HepG2 (cell line): ENCODE results near the gene SELPLG. TPM values are rescaled to one million over a fixed set of nuclear protein-coding genes. Genes with fewer than 3 reads are reported as not detected.

ENCODE experiments used
- ATAC-seq: fragments of 200-7000 bp; cut with Tn5 transposase; 3 replicates; pipeline ENCODE4 v1.9.1; 2020; ENCODE audit warnings: mild to moderate bottlenecking, moderate library complexity
- BruUV-seq: library from RNA; stranded (reverse); fragments of 400-500 nt; replicated peaks from 2 replicates; lab custom pipeline; 2021; lab: Mats Ljungman, UMichigan
- CTCF ChIA-PET: fragments of 300-600 bp; formaldehyde crosslinking; extraction: SDS; loops from one replicate; lab custom pipeline; 2021; ENCODE audit warnings: low total read pairs, inconsistent platforms, low intra/inter-chr PET ratio; lab: Yijun Ruan, JAX
- POLR2A ChIA-PET: fragments of 350-600 bp; sonication (Branson Sonifier 250); formaldehyde crosslinking; loops from one replicate; lab custom pipeline; 2020; ENCODE audit warnings: antibody characterized with exemption, inconsistent platforms; lab: Yijun Ruan, JAX
- DNase-seq: peaks from one replicate; pipeline ENCODE4 v3.0.0-alpha.2; 2015; ENCODE audit warnings: low spot score
- FAIRE-seq: peaks from 3 replicates; lab custom pipeline; 2011; peaks lifted over from hg19 to GRCh38; lab: Jason Lieb, UNC
- H2AFZ ChIP-seq: one replicate; pipeline ENCODE4 v1.6.1; 2011; ENCODE audit warnings: low read length, inconsistent platforms
- H3K27ac ChIP-seq: fragments of 300-600 bp; 3 replicates; pipeline ENCODE4 v1.8.0; 2011; ENCODE audit warnings: mixed run types, mild to moderate bottlenecking, mixed read lengths, low read length, inconsistent platforms; ENCODE audit not compliant: insufficient read depth; ENCODE audit errors: extremely low read length
- H3K27me3 ChIP-seq, 2 experiments: fragments of 200-600 bp in 1 of 2; 2 replicates in 1 of 2; 3 replicates in 1 of 2; pipeline versions ENCODE4 v1.6.0 to v1.8.0; 2011; ENCODE audit warnings: low read length in 2 of 2, mild to moderate bottlenecking in 2 of 2, moderate library complexity in 2 of 2, inconsistent platforms in 1 of 2; ENCODE audit not compliant: insufficient read depth in 2 of 2, control insufficient read depth in 1 of 2
- H3K36me3 ChIP-seq, 2 experiments: fragments of 200-600 bp in 1 of 2; replicated peaks in 1 of 2; 2 replicates in 1 of 2; 3 replicates in 1 of 2; pipeline versions ENCODE4 v1.5.1 to v1.8.0; 2011; ENCODE audit warnings: low read length in 2 of 2, inconsistent platforms in 1 of 2; ENCODE audit not compliant: insufficient read depth in 2 of 2, control insufficient read depth in 1 of 2
- H3K4me1 ChIP-seq: 2 replicates; pipeline ENCODE4 v1.5.1; 2012; ENCODE audit warnings: low read length, inconsistent platforms; ENCODE audit not compliant: insufficient read depth
- H3K4me2 ChIP-seq: 2 replicates; pipeline ENCODE4 v1.6.0; 2011; ENCODE audit warnings: low read depth, low read length, inconsistent platforms
- H3K4me3 ChIP-seq, 3 experiments: fragments of 200-600 bp in 1 of 3; sonication (generic), shearing (Covaris generic) in 1 of 3; replicated peaks in 1 of 3; 2 replicates each; pipeline ENCODE4 v1.5.1; 2011 to 2016; ENCODE audit warnings: low read length in 3 of 3, inconsistent platforms in 2 of 3, low read depth in 2 of 3, mild to moderate bottlenecking in 2 of 3, control low read depth in 1 of 3, mixed read lengths in 1 of 3; ENCODE audit not compliant: insufficient read depth in 1 of 3
- H3K79me2 ChIP-seq: one replicate; pipeline ENCODE4 v1.6.1; 2011; ENCODE audit warnings: low read length, inconsistent platforms; ENCODE audit not compliant: insufficient read depth
- H3K9ac ChIP-seq: 2 replicates; pipeline ENCODE4 v1.6.0; 2011; ENCODE audit warnings: mild to moderate bottlenecking, low read depth, low read length, inconsistent platforms; ENCODE audit not compliant: insufficient read depth
- H3K9me3 ChIP-seq: 2 replicates; pipeline ENCODE4 v1.5.1; 2012; ENCODE audit warnings: mild to moderate bottlenecking, low read length
- H4K20me1 ChIP-seq: 2 replicates; pipeline ENCODE4 v1.6.0; 2011; ENCODE audit warnings: inconsistent platforms, mild to moderate bottlenecking, low read length, moderate library complexity; ENCODE audit not compliant: insufficient read depth
- CENPT ChIP-seq: sonication (generic); formaldehyde crosslinking; IDR thresholded peaks from 2 replicates; pipeline ENCODE4 v1.8.0; 2022; ENCODE audit warnings: low read depth, mild to moderate bottlenecking, moderate library complexity, missing genetic modification reagents
- GATA4 ChIP-seq: sonication (generic); IDR thresholded peaks from 2 replicates; pipeline ENCODE4 v1.6.1; 2016; ENCODE audit warnings: antibody characterized with exemption, low read depth, borderline replicate concordance
- LCORL ChIP-seq, 2 experiments: fragments of 450-650 bp in 1 of 2; sonication (generic) in 1 of 2; formaldehyde crosslinking in 1 of 2; IDR thresholded peaks; 2 replicates each; pipeline versions ENCODE4 v1.5.0 to v1.6.1; 2017 to 2020; ENCODE audit warnings: antibody characterized with exemption in 1 of 2, missing genetic modification reagents in 1 of 2
- SNRNP70 ChIP-seq: fragments of 200-400 bp; formaldehyde crosslinking; IDR thresholded peaks from 2 replicates; pipeline ENCODE4 v1.6.1; 2017; ENCODE audit warnings: mild to moderate bottlenecking, low read depth, low read length, moderate library complexity
- SRSF9 ChIP-seq: fragments of 200-400 bp; formaldehyde crosslinking; IDR thresholded peaks from 2 replicates; pipeline ENCODE4 v1.6.1; 2018; ENCODE audit warnings: borderline replicate concordance, mild to moderate bottlenecking, low read depth, low read length; ENCODE audit not compliant: insufficient read depth, poor library complexity, severe bottlenecking
- ZMYM4 ChIP-seq: sonication (generic); formaldehyde crosslinking; IDR thresholded peaks from 2 replicates; pipeline ENCODE4 v1.8.1; 2023; ENCODE audit warnings: mild to moderate bottlenecking, missing genetic modification reagents
- ZNF609 ChIP-seq: sonication (generic); formaldehyde crosslinking; IDR thresholded peaks from 2 replicates; pipeline ENCODE4 v1.4.0; 2020; ENCODE audit warnings: mild to moderate bottlenecking, missing genetic modification reagents, borderline replicate concordance
- ZNF704 ChIP-seq: sonication (generic); formaldehyde crosslinking; IDR thresholded peaks from 2 replicates; pipeline ENCODE4 v1.8.1; 2023; ENCODE audit warnings: mild to moderate bottlenecking, inconsistent platforms, moderate library complexity, missing genetic modification reagents, borderline replicate concordance
- ZNF709 ChIP-seq: sonication (generic); formaldehyde crosslinking; IDR thresholded peaks from 2 replicates; pipeline ENCODE4 v1.5.0; 2020; ENCODE audit warnings: mild to moderate bottlenecking, missing genetic modification reagents
- ZNF766 ChIP-seq: sonication (generic); formaldehyde crosslinking; IDR thresholded peaks from 2 replicates; pipeline ENCODE4 v1.5.0; 2020; ENCODE audit warnings: missing genetic modification reagents, borderline replicate concordance
- WGBS: methylation state at CpG from one replicate; pipeline ENCODE4 v1.1.6; 2017; ENCODE audit warnings: low lambda C conversion rate; 5-methylcytosine and 5-hydroxymethylcytosine counted together
- in situ Hi-C: cut with HindIII; loops from 2 replicates; pipeline ENCODE4 v1.10.0; 2017; ENCODE audit warnings: low pct_unique_long_range_greater_than_20kb; ENCODE audit not compliant: extremely low pct_ligation_motif_present
- intact Hi-C: fragments of 100-400 bp; cut with micrococcal nuclease; formaldehyde crosslinking; loops from one replicate; pipeline ENCODE4 v1.10.0; 2022; ENCODE audit not compliant: unreplicated experiment
- polyA plus RNA-seq, 8 experiments: library from polyadenylated mRNA; depleted of rRNA in 3 of 8; stranded (reverse) in 7 of 8; unstranded in 1 of 8; fragments of >200 nt; fragmentation: Illumina TruSeq in 4 of 8; extraction: Trizol in 4 of 8; gene quantifications; 2 replicates each; pipeline versions ENCODE4 v1.2.1 to v1.2.3, GENCODE V29; 2011 to 2016; ENCODE audit warnings: low read depth in 4 of 8, missing spikeins in 1 of 8, mixed read lengths in 1 of 8; ENCODE audit not compliant: insufficient read depth in 1 of 8
- total RNA-seq, 5 experiments: library from RNA; depleted of rRNA; stranded (reverse); fragments of >200 nt; fragmentation: Illumina TruSeq; extraction: Trizol; gene quantifications; 2 replicates each; pipeline ENCODE4 v1.2.3, GENCODE V29; 2016; ENCODE audit warnings: low read depth in 1 of 5

Gene SELPLG
- total and polyA plus RNA-seq, 2 of the 13 experiments (the other 11 are each of a cell fraction or from before 2014, with no cell fraction given), result 0.12 TPM; not detected in 1

GRCh38 chr12:108580531-108580930, 53.2 kb downstream of the SELPLG start (continued):
- TF ChIP-seq ZNF609 (CRISPR knock-in tag), result no peak
- no peak for TF ChIP-seq ZNF766
- TF ChIP-seq, all 625 proteins: peak for 0

GRCh38 chr12:108578813-108579212, 54.9 kb downstream of the SELPLG start:
- FAIRE-seq, result no peak
- in situ Hi-C loops, result no loop called here
- WGBS, result 43% methylated on average over 3 of the region's 3 CpGs
- H3K36me3 ChIP-seq, result no peaks in the 10 kb centered on the region
- H3K4me3 ChIP-seq, result no peak overlapping the region
- no peaks in the 10 kb centered on the region for H4K20me1 ChIP-seq
- no TSS peak for BruUV-seq
- ATAC-seq, result no peak
- H3K9me3 ChIP-seq, result no peaks in the 10 kb centered on the region
- H3K27me3 ChIP-seq, result peaks cover 2 to 7% of the 10 kb centered on the region in 2 experiments; a peak in 2 of 5 replicates
- no peak overlapping the region for H3K4me2 ChIP-seq
- POLR2A ChIA-PET, result no interaction called here
- CTCF ChIA-PET, result no interaction called here
- no peaks in the 10 kb centered on the region for H3K4me1 ChIP-seq
- no peak for TF ChIP-seq SNRNP70
- no peak for TF ChIP-seq ZNF709 (CRISPR knock-in tag)
- TF ChIP-seq ZMYM4 (CRISPR knock-in tag), result no peak
- TF ChIP-seq ZNF704, result no peak
- no peak for TF ChIP-seq CENPT (CRISPR knock-in tag)
- no peak for TF ChIP-seq SRSF9
- TF ChIP-seq LCORL (IDR thresholded peaks at IDR 0.05), result no peak
- no peak for TF ChIP-seq LCORL (CRISPR knock-in tag; IDR thresholded peaks at IDR 0.05)
- no peak for TF ChIP-seq GATA4
- no peaks in the 10 kb centered on the region for H3K79me2 ChIP-seq
- DNase-seq, result no peak
- no peak overlapping the region for H2AFZ ChIP-seq
- H3K9ac ChIP-seq, result no peak overlapping the region
- no peak overlapping the region for H3K27ac ChIP-seq
- intact Hi-C loops, result no loop called here
